NCI-H526 treated with DMSO at 0.1 percent for 48 hours (cell line): ENCODE measurements around the gene PIGV.
"Not testable (repeated sequence)": the region's sequence is repeated elsewhere in the genome, so short reads cannot be mapped to it uniquely, and the experiment has no call there.

Source experiments
- DNase-seq: peaks from one replicate; lab custom pipeline; 2025; lab: John Stamatoyannopoulos, UW

PIGV gene

DNA sequence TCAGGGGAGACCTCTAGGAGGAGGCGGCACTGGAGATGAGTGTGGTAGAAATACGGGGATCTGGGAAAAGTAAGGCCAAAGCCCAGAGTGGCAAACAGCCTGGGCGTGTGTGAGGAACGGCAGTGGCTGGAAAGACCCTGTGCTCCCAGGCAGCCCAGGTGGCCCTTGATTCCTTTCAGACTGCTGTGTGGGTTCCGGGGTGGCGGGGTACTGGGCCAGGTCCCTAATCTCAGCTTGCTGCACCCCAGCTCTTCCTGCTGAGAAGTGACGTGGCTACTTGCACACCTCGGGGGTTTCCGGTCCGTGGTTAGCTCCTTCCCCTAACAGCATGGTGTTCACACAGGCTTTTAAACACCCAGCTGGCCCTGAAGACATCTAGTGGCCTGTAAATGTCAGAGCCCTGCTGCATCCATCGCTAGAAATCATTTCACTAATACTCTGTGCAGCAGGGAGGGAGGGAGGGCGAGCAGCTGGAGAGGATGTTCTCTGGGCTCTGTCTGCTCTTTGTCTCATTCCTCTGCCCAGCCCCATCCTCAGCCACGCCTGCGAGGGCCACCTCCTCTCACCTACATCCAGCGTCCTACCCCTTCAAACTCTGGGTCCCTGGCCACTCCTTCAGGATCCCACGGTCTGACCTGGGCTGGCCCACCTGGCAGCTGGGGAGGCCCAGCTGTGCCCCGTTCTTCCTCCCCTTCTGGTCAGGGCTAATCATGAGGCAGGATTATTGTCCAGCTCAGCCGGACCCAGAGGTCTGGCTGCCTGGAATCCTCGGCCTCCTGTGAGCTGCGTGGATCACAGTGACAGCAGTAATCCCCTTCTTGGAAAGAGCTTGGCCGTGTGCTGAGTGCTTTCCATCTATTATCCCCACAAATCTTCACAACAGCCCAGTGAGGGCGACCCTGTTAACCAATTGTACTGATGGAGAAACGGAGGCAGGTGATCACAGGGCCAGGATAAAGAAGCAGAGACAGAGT is 46.0 kb downstream of the PIGV start:
- no peak for DNase-seq

GRCh38 chr1:26837665-26838064 is 49.9 kb downstream of the PIGV start:
- DNase-seq: not testable (repeated sequence)

DNA sequence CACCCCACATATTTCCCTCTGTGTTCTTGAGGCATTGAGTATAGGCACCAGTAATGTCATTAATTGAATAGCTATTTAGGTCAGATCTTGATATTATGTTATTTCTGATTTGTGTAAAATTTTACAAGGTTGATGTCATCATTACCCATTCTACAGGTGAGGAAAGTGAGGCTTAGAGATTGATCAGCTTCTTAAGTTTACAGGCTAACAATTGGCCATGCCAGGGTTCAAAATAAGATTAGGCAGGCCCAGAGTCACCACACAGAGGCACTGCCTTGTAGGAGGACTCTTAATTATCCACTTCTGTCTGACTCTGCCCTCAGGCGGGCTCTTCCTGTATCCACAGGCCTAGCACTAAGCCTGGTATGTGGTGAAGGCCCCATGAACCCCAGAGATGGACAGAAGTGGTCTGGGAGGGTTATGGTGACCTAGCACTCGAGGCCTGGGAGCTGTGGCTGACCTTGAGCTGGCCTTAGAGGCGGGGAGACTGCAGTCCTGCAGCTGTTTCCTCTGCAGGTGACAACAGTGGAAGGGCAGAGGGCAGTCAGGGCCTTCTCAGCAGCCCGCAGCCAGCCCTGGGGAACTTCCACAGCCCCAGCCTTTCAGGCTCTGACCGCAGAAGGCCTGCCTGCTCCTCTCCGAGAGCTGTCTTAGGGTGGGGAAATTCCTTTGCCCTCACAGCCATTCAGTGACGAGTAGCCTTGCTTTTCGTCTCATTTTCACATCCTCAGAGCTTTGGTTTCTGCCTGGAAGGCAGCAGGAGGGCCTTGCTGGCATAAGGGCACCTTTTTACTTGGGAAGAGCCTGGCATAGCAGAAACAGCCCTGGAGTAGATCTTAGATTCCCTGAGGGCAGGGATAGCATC is 51.0 kb downstream of the PIGV start:
- no peak for DNase-seq

GRCh38 chr1:26839339-26839722 is 51.6 kb downstream of the PIGV start:
- DNase-seq: no peak

DNA sequence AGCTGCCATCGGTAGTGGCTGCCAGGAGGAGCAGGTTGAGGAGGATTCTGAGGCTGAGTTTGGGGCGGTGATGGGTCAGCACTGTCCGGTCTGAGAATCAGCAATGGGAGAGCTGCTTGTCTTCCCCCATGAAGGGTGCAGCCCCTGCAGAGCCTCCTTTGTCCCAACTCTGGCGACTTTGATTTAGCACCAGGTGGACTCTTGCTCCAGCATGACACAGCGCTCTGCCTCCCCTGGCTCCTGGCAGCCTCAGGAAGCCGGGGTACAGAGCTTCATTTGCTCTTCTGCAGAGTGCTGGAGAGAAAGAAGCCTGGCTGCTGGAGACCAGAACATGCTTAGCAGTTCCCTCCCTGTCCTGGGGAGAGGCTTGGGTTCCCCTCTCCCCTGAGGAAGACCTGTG is 52.0 kb downstream of the PIGV start:
- no peak for DNase-seq

- no peak for DNase-seq
Observed at GRCh38 chr1:26844424-26845196, 56.9 kb downstream of the PIGV start.

- DNase-seq: not testable (repeated sequence)
Observed at GRCh38 chr1:26847826-26848225, 60.1 kb downstream of the PIGV start.
